ENCODE measurements around the gene NDUFB7. TPM values are rescaled to one million over a fixed set of nuclear protein-coding genes. Genes with fewer than 3 reads are reported as not detected.
A peak's percentile ranks its signal among the peaks of the same experiment; 100 is the strongest.

Gene NDUFB7
- total and polyA plus RNA-seq, 11 donors, result 290 to 1,747 (median 432) TPM

DNA sequence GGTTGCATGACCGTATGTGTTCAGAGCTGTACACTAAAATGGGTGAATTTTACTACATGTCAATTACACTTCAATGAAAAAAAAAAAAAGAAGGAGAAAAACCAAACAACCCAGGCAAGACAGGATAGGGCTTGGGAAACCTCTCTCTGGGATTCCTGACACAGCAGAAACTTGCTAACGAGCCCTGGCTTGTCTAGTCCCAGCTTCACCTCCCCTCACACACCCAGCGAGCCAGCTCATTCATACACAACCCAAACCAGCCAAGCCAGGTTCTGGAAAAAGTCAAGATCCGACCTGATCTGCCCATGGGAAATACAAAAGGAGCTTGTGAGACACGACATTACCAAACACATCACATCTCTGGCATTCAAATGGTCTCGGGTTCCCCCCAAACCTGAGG, 46.1 kb downstream of the NDUFB7 start:
- no peaks in the 10 kb centered on the region for H3K27me3 ChIP-seq
- 73 to 78% (median 76%) methylated on average over 6 of the region's 6 CpGs for WGBS, 4 donors
- ATAC-seq (no peak), DNase-seq (no peak)
- intact Hi-C loops (cut with DNase I), result no loop called here
- no peaks in the 10 kb centered on the region for H3K36me3 ChIP-seq
- TF ChIP-seq, protein P1, sequence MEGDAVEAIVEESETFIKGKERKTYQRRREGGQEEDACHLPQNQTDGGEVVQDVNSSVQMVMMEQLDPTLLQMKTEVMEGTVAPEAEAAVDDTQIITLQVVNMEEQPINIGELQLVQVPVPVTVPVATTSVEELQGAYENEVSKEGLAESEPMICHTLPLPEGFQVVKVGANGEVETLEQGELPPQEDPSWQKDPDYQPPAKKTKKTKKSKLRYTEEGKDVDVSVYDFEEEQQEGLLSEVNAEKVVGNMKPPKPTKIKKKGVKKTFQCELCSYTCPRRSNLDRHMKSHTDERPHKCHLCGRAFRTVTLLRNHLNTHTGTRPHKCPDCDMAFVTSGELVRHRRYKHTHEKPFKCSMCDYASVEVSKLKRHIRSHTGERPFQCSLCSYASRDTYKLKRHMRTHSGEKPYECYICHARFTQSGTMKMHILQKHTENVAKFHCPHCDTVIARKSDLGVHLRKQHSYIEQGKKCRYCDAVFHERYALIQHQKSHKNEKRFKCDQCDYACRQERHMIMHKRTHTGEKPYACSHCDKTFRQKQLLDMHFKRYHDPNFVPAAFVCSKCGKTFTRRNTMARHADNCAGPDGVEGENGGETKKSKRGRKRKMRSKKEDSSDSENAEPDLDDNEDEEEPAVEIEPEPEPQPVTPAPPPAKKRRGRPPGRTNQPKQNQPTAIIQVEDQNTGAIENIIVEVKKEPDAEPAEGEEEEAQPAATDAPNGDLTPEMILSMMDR (IDR thresholded peaks at IDR 0.05), result no peak
- TF ChIP-seq POLR2A (IDR thresholded peaks at IDR 0.05), result no peak
- peaks cover 0 to 31% (median 7%) of the 10 kb centered on the region in 12 donors for H3K4me1 ChIP-seq
- H3K27ac ChIP-seq, result no peak overlapping the region
- H3K9me3 ChIP-seq, result no peaks in the 10 kb centered on the region
- no peak overlapping the region for H3K4me3 ChIP-seq

DNA sequence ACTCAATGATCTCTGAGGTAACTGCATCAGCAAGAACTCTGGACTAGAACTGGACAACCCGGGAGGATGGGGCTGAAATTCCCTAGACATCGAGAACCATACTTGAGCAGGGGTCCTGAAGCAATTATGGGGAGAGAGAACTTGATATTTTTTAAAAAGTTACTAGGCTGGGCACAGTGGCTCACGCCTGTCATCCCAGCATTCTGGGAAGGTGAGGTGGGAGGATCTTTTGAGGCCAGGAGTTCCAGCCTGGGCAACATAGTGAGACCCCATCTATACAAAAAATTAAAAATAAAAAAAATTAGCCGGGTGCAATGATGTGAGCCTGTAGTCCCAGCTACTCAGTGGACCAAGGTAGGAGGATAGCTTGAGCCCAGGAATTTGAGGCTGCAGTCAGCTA, 51.3 kb downstream of the NDUFB7 start:
- DNase-seq, result no peak
- H3K27ac ChIP-seq, result peak overlapping the region in 1 of 12 donors; percentile 99

DNA sequence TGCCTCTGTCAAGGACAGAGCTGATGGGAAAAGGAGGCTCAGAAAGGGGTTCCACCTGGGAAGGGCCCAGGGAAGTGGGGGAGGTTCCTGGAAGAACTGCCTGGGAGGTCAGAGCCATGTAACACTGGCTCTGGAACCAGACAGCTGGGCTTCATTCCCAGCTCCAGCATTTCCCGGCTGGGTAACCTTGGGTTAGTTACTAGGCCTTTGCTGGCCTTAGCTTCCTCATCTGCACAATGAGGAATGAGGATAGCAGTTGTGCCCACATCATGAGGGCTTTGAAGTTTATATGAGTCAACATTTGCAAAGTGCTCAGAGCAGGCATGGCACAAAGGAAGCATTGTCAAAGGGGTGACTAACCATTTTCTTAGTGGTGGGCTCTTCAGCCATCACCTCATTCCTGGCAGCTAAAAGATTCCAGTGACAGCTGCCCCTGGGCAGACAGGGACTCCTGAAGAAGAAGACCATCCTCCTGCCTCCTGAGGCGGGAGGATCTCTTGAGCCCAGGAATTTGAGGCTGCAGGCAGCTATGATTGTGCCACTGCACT, 51.9 kb downstream of the NDUFB7 start:
- no peak overlapping the region for H3K4me3 ChIP-seq
- peaks cover 0 to 21% (median 17%) of the 10 kb centered on the region in 9 donors for H3K36me3 ChIP-seq
- no peaks in the 10 kb centered on the region for H3K27me3 ChIP-seq
- ATAC-seq, result no peak
- H3K9me3 ChIP-seq, result no peaks in the 10 kb centered on the region
- no peak for DNase-seq
- 42 to 58% (median 50%) methylated on average over 2 of the region's 2 CpGs for WGBS, 4 donors
- TF ChIP-seq POLR2A (IDR thresholded peaks at IDR 0.05), result no peak
- TF ChIP-seq, protein P1 (IDR thresholded peaks at IDR 0.05), result no peak
- H3K4me1 ChIP-seq, result peaks cover 0 to 57% (median 26%) of the 10 kb centered on the region in 12 donors
- intact Hi-C loops (cut with DNase I), result no loop called here
- peak overlapping the region in 4 of 12 donors; percentile 86 to 100 (median 99) for H3K27ac ChIP-seq

More for the DNA sequence above, 51.3 kb downstream of the NDUFB7 start:
- TF ChIP-seq POLR2A (IDR thresholded peaks at IDR 0.05), result no peak
- TF ChIP-seq, protein P1 (IDR thresholded peaks at IDR 0.05), result no peak
- ATAC-seq, result no peak
- no peaks in the 10 kb centered on the region for H3K27me3 ChIP-seq
- peaks cover 0 to 14% (median 11%) of the 10 kb centered on the region in 9 donors for H3K36me3 ChIP-seq
- peaks cover 0 to 51% (median 20%) of the 10 kb centered on the region in 12 donors for H3K4me1 ChIP-seq
- intact Hi-C loops (cut with DNase I), result no loop called here
- WGBS, 4 donors, result 82 to 97% (median 91%) methylated on average over 4 of the region's 4 CpGs
- H3K9me3 ChIP-seq, result no peaks in the 10 kb centered on the region
- H3K4me3 ChIP-seq, result no peak overlapping the region

DNA sequence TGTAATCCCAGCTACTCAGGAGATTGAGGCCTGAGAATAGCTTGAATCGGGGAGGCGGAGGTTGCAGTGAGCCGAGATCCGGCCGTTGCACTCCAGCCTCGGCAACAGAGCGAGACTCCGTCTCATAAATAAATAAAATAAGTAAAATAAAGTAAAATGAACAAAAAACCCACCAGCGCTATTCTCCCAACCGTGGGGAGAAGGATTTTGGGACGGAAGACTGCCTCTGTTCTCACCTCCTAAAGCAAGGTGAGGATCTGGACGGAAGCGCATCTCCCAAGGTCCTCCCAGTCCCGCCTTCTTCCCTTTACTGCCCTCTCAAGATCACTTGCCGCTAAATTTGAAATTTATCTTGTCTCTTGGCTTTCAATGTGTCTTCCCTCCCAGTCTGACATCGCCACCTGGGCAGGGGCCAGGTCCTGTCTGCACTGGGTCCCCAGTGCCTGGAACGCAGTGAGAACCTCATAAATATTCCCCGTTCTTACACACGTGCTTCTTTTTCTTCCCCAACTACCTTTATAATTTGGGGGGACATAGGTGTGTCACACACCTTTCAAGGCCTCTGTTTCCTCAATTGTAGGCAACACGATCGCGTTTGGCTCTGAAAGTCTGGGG, 52.5 kb downstream of the NDUFB7 start:
- peak overlapping the region; percentile 86 to 100 (median 96) for H3K27ac ChIP-seq
- WGBS, 4 donors, result 90 to 94% (median 92%) methylated on average over 22 of the region's 22 CpGs
- H3K36me3 ChIP-seq, result peaks cover 2 to 26% (median 22%) of the 10 kb centered on the region in 9 donors

More for the DNA sequence above, 52.5 kb downstream of the NDUFB7 start:
- H3K9me3 ChIP-seq, result no peaks in the 10 kb centered on the region
- no peaks in the 10 kb centered on the region for H3K27me3 ChIP-seq
- H3K4me3 ChIP-seq, result peak overlapping the region in 6 of 12 donors; percentile 47 to 98 (median 70)
- H3K4me1 ChIP-seq, result peaks cover 0 to 60% (median 32%) of the 10 kb centered on the region in 12 donors
- no peak for DNase-seq
- no peak for TF ChIP-seq POLR2A (IDR thresholded peaks at IDR 0.05)
- TF ChIP-seq, protein P1 (IDR thresholded peaks at IDR 0.05), result no peak
- intact Hi-C loops (cut with DNase I), result no loop called here
- ATAC-seq, result no peak

All from heart left ventricle (tissue), 16 donors.